ENCODE data around the gene ADAM19. TPM values are rescaled to one million over a fixed set of nuclear protein-coding genes. Genes with fewer than 3 reads are reported as not detected.

Gene ADAM19
- total RNA-seq, 1 experiment from 2014 or later, result 3.5 TPM

GRCh38 chr5:157443041-157443549 lies 132.5 kb downstream of the ADAM19 start:
- no peak for DNase-seq (ENCODE audit: low read depth, low spot score)
- ATAC-seq, result no peak
- Histone ChIP-seq H3K9me3 (ENCODE audit: control insufficient read depth, insufficient read depth, low read depth, low read length) (no peaks in the 10 kb centered on the region), H3K27me3 (ENCODE audit: control insufficient read depth, insufficient read depth, low read length) (no peaks in the 10 kb centered on the region), H3K36me3 (ENCODE audit: control insufficient read depth, insufficient read depth, low read length) (no peaks in the 10 kb centered on the region), H3K4me1 (ENCODE audit: control insufficient read depth, insufficient read depth, low read length) (no peaks in the 10 kb centered on the region), H3K4me3 (ENCODE audit: low read depth in 2 of 2, low read length in 2 of 2) (no peak overlapping the region), H3K27ac (ENCODE audit: low read length) (no peak overlapping the region)
- BruUV-seq (replicated peaks), result no TSS peak
- intact Hi-C loops (cut with micrococcal nuclease; ENCODE audit: unreplicated experiment) (no loop called here), in situ Hi-C loops (cut with HindIII; ENCODE audit: low pct_unique_long_range_greater_than_20kb, low sequenced_read_pairs) (no loop called here)
- ChIA-PET POLR2A (no interaction called here), CTCF (no interaction called here)
- TF ChIP-seq REST (IDR thresholded peaks at IDR 0.05; ENCODE audit: insufficient read depth in 1 of 2, low read depth in 2 of 2, low read length in 1 of 2) (no peak), CTCF (IDR thresholded peaks at IDR 0.05) (no peak), TCF7L2 (IDR thresholded peaks at IDR 0.05; ENCODE audit: low read depth, low read length) (no peak), POLR2AphosphoS5 (IDR thresholded peaks at IDR 0.05; ENCODE audit: low read depth, low read length) (no peak), SIN3A (IDR thresholded peaks at IDR 0.05; ENCODE audit: borderline replicate concordance, insufficient read depth, low read depth, low read length) (no peak)

GRCh38 chr5:157434096-157434495 lies 141.5 kb downstream of the ADAM19 start:
- ATAC-seq (no peak), DNase-seq (ENCODE audit: low read depth, low spot score) (no peak)
- H3K4me3 ChIP-seq (ENCODE audit: low read depth in 2 of 2, low read length in 2 of 2), result no peak overlapping the region
- H3K27me3 ChIP-seq (ENCODE audit: control insufficient read depth, insufficient read depth, low read length), result no peaks in the 10 kb centered on the region
- TF ChIP-seq REST (IDR thresholded peaks at IDR 0.05; ENCODE audit: insufficient read depth in 1 of 2, low read depth in 2 of 2, low read length in 1 of 2) (no peak), TCF7L2 (IDR thresholded peaks at IDR 0.05; ENCODE audit: low read depth, low read length) (no peak)
- intact Hi-C loops (cut with micrococcal nuclease; ENCODE audit: unreplicated experiment), result loop anchor here (10.0 kb wide), 1 partner anchor 281 kb away; no protein-coding TSS in a partner anchor
- no TSS peak for BruUV-seq (replicated peaks)
- in situ Hi-C loops (cut with HindIII; ENCODE audit: low pct_unique_long_range_greater_than_20kb, low sequenced_read_pairs), result no loop called here
- no peaks in the 10 kb centered on the region for H3K36me3 ChIP-seq (ENCODE audit: control insufficient read depth, insufficient read depth, low read length)
- CTCF ChIA-PET, result interaction anchor here (0.7 kb wide), 1 partner anchor 176 kb away, joined by 10 read pairs; no protein-coding TSS in a partner anchor
- H3K4me1 ChIP-seq (ENCODE audit: control insufficient read depth, insufficient read depth, low read length), result no peaks in the 10 kb centered on the region
- POLR2A ChIA-PET, result no interaction called here
- no peak overlapping the region for H3K27ac ChIP-seq (ENCODE audit: low read length)
- H3K9me3 ChIP-seq (ENCODE audit: control insufficient read depth, insufficient read depth, low read depth, low read length), result no peaks in the 10 kb centered on the region

Measured in Panc1 (cell line).